ENCODE measurements around the gene AFF1. TPM values are rescaled to one million over a fixed set of nuclear protein-coding genes. Genes with fewer than 3 reads are reported as not detected.
A peak's percentile ranks its signal among the peaks of the same experiment; 100 is the strongest.

The AFF1 gene
- total RNA-seq, 1 donor from 2014 or later: 112 TPM

- no peak for DNase-seq (ENCODE audit: low spot score in 2 of 2)
- Histone ChIP-seq H3K9me3 (no peaks in the 10 kb centered on the region), H3K36me3 (peaks cover 4 to 8% of the 10 kb centered on the region in 2 donors), H3K4me3 (no peak overlapping the region), H3K4me1 (peaks cover 0 to 15% of the 10 kb centered on the region in 2 donors), H3K27ac (no peak overlapping the region), H3K27me3 (no peaks in the 10 kb centered on the region)
- intact Hi-C loops (cut with DNase I): no loop called here
- TF ChIP-seq CTCF (IDR thresholded peaks at IDR 0.05): no peak
Measured at GRCh38 chr4:87101543-87102199, 166.9 kb downstream of the AFF1 start.

- no peak for TF ChIP-seq CTCF (IDR thresholded peaks at IDR 0.05)
- Histone ChIP-seq H3K9me3 (no peaks in the 10 kb centered on the region), H3K4me3 (no peak overlapping the region), H3K27me3 (no peaks in the 10 kb centered on the region), H3K4me1 (peaks cover 5 to 23% of the 10 kb centered on the region in 2 donors), H3K27ac (peak overlapping the region; percentile 60), H3K36me3 (peaks cover 4 to 6% of the 10 kb centered on the region in 2 donors)
- intact Hi-C loops (cut with DNase I): no loop called here
- no peak for DNase-seq (ENCODE audit: low spot score in 2 of 2)
Measured at GRCh38 chr4:87103086-87103485, 168.3 kb downstream of the AFF1 start.

GRCh38 chr4:87103691-87104187 lies 168.9 kb downstream of the AFF1 start:
- Histone ChIP-seq H3K9me3 (no peaks in the 10 kb centered on the region), H3K36me3 (peaks cover 7 to 9% of the 10 kb centered on the region in 2 donors), H3K27me3 (no peaks in the 10 kb centered on the region), H3K4me3 (no peak overlapping the region), H3K4me1 (peaks cover 5 to 29% of the 10 kb centered on the region in 2 donors), H3K27ac (peak overlapping the region; percentile 60)
- TF ChIP-seq CTCF (IDR thresholded peaks at IDR 0.05): no peak
- intact Hi-C loops (cut with DNase I): no loop called here
- DNase-seq (ENCODE audit: low spot score in 2 of 2): no peak

- TF ChIP-seq CTCF (IDR thresholded peaks at IDR 0.05): no peak
- Histone ChIP-seq H3K4me3 (no peak overlapping the region), H3K36me3 (peaks cover 7 to 13% of the 10 kb centered on the region in 2 donors), H3K27ac (no peak overlapping the region), H3K9me3 (no peaks in the 10 kb centered on the region), H3K4me1 (peaks cover 5 to 35% of the 10 kb centered on the region in 2 donors), H3K27me3 (no peaks in the 10 kb centered on the region)
- intact Hi-C loops (cut with DNase I): loop anchor here (5.0 kb wide), 1 partner anchor 183 kb away; no protein-coding TSS in a partner anchor
- DNase-seq (ENCODE audit: low spot score in 2 of 2): no peak
Measured at GRCh38 chr4:87105101-87105845, 170.5 kb downstream of the AFF1 start.

- Histone ChIP-seq H3K27me3 (no peaks in the 10 kb centered on the region), H3K4me1 (peaks cover 5 to 32% of the 10 kb centered on the region in 2 donors), H3K36me3 (peaks cover 8 to 29% of the 10 kb centered on the region in 2 donors), H3K4me3 (peak overlapping the region in 1 of 2 donors; percentile 29), H3K27ac (peak overlapping the region; percentile 59), H3K9me3 (no peaks in the 10 kb centered on the region)
- intact Hi-C loops (cut with DNase I): loop anchor here (5.0 kb wide), 1 partner anchor 186 kb away; no protein-coding TSS in a partner anchor
- TF ChIP-seq CTCF (IDR thresholded peaks at IDR 0.05): no peak
- peak in 1 of 2 donors; percentile 84 for DNase-seq (ENCODE audit: low spot score in 2 of 2)
Measured at GRCh38 chr4:87108142-87108546, 173.3 kb downstream of the AFF1 start.

All from ascending aorta (tissue), 2 donors.